Osteocyte (in vitro differentiated cells): ENCODE results near the gene EPS8L2. TPM values are rescaled to one million over a fixed set of nuclear protein-coding genes. Genes with fewer than 3 reads are reported as not detected.
A peak's percentile ranks its signal among the peaks of the same experiment; 100 is the strongest.
"Not testable (repeated sequence)": the region's sequence is repeated elsewhere in the genome, so short reads cannot be mapped to it uniquely, and the experiment has no call there.

Experiments used
- DNase-seq: peaks from one replicate; pipeline ENCODE4 v3.0.0; 2021; ENCODE audit warnings: mixed read lengths; ENCODE audit not compliant: unreplicated experiment; ENCODE audit errors: extremely low spot score
- H3K27ac Mint-ChIP-seq: one replicate; pipeline ENCODE4 v1.8.0; 2021; ENCODE audit warnings: mild to moderate bottlenecking, mixed read lengths; ENCODE audit not compliant: unreplicated experiment
- H3K27me3 Mint-ChIP-seq: one replicate; pipeline ENCODE4 v1.8.0; 2021; ENCODE audit warnings: mixed read lengths; ENCODE audit not compliant: unreplicated experiment
- H3K36me3 Mint-ChIP-seq: one replicate; pipeline ENCODE4 v1.8.0; 2021; ENCODE audit warnings: mixed read lengths; ENCODE audit not compliant: unreplicated experiment
- H3K4me1 Mint-ChIP-seq: one replicate; pipeline ENCODE4 v1.8.0; 2021; ENCODE audit warnings: mixed read lengths; ENCODE audit not compliant: unreplicated experiment
- H3K4me3 Mint-ChIP-seq: one replicate; pipeline ENCODE4 v1.8.0; 2021; ENCODE audit warnings: mild to moderate bottlenecking, moderate library complexity, mixed read lengths; ENCODE audit not compliant: unreplicated experiment
- H3K9me3 Mint-ChIP-seq: one replicate; pipeline ENCODE4 v1.8.0; 2021; ENCODE audit warnings: mixed read lengths; ENCODE audit not compliant: unreplicated experiment
- total RNA-seq: library from RNA; stranded (reverse); gene quantifications from 2 replicates; pipeline ENCODE4 v1.2.1, GENCODE V29; 2021
- TF ChIP-seq, protein P1 (sequence below): fragments of 200-600 bp; sonication (generic); IDR thresholded peaks from 2 replicates; pipeline ENCODE4 v1.5.0; 2021; ENCODE audit warnings: antibody characterized with exemption, mild to moderate bottlenecking, moderate library complexity

The EPS8L2 gene
- total RNA-seq, 1 donor from 2014 or later = 39.3 TPM

DNA sequence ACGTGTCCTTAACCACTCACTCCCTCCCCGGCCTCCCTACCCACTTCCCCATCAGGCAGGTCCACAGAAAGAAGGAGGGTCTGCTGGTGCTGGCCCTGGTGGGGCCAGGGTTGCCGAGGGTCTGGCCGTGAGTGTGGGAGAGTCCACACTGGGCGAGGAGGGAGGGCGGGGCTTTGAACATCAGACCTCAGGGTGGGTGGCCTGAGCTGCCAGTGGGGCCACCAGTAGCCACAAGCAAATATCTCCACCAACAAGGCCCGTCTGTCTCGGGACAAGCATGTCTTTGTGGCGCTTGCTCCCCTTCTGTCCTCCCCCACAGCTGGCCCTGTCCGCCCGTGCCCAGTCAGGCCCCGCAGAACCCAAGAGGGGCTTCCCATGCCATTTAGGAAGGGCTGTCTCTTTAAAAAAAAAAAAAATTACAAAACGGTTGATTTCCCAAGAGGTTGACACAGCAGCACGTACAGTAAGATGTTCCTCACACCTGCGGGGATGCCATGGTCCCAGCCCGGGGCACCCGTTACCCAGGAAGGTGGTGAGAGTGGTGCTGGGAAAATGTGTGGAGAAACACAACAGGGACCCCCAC, 23.6 kb downstream of the EPS8L2 start:
- H3K27me3 Mint-ChIP-seq = no peaks in the 10 kb centered on the region
- no peaks in the 10 kb centered on the region for H3K9me3 Mint-ChIP-seq
- no peak overlapping the region for H3K4me3 Mint-ChIP-seq
- peaks cover 11% of the 10 kb centered on the region for H3K4me1 Mint-ChIP-seq
- no peak for DNase-seq
- TF ChIP-seq, protein P1, sequence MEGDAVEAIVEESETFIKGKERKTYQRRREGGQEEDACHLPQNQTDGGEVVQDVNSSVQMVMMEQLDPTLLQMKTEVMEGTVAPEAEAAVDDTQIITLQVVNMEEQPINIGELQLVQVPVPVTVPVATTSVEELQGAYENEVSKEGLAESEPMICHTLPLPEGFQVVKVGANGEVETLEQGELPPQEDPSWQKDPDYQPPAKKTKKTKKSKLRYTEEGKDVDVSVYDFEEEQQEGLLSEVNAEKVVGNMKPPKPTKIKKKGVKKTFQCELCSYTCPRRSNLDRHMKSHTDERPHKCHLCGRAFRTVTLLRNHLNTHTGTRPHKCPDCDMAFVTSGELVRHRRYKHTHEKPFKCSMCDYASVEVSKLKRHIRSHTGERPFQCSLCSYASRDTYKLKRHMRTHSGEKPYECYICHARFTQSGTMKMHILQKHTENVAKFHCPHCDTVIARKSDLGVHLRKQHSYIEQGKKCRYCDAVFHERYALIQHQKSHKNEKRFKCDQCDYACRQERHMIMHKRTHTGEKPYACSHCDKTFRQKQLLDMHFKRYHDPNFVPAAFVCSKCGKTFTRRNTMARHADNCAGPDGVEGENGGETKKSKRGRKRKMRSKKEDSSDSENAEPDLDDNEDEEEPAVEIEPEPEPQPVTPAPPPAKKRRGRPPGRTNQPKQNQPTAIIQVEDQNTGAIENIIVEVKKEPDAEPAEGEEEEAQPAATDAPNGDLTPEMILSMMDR = no peak
- H3K36me3 Mint-ChIP-seq = no peaks in the 10 kb centered on the region
- no peak overlapping the region for H3K27ac Mint-ChIP-seq

GRCh38 chr11:733072-733471, 27.0 kb downstream of the EPS8L2 start:
- TF ChIP-seq, protein P1 = no peak
- H3K36me3 Mint-ChIP-seq = no peaks in the 10 kb centered on the region
- DNase-seq = no peak
- peaks cover 13% of the 10 kb centered on the region for H3K4me1 Mint-ChIP-seq
- no peak overlapping the region for H3K4me3 Mint-ChIP-seq
- no peaks in the 10 kb centered on the region for H3K9me3 Mint-ChIP-seq
- H3K27ac Mint-ChIP-seq = no peak overlapping the region
- peaks cover 6% of the 10 kb centered on the region for H3K27me3 Mint-ChIP-seq

- H3K27me3 Mint-ChIP-seq, H3K27ac Mint-ChIP-seq, DNase-seq, H3K9me3 Mint-ChIP-seq, H3K36me3 Mint-ChIP-seq, H3K4me3 Mint-ChIP-seq: not testable (repeated sequence)
- H3K4me1 Mint-ChIP-seq = peaks cover 10% of the 10 kb centered on the region
Observed at GRCh38 chr11:734541-734940, 28.5 kb downstream of the EPS8L2 start.

- no peak overlapping the region for H3K4me3 Mint-ChIP-seq
- no peak overlapping the region for H3K27ac Mint-ChIP-seq
- H3K27me3 Mint-ChIP-seq = peaks cover 6% of the 10 kb centered on the region
- no peaks in the 10 kb centered on the region for H3K9me3 Mint-ChIP-seq
- DNase-seq = no peak
- H3K4me1 Mint-ChIP-seq = peaks cover 10% of the 10 kb centered on the region
- TF ChIP-seq, protein P1 = no peak
- no peaks in the 10 kb centered on the region for H3K36me3 Mint-ChIP-seq
Observed at GRCh38 chr11:737366-737765, 31.3 kb downstream of the EPS8L2 start.

- not testable (repeated sequence) for DNase-seq, H3K27me3 Mint-ChIP-seq, H3K4me3 Mint-ChIP-seq, H3K36me3 Mint-ChIP-seq, H3K9me3 Mint-ChIP-seq
- Mint-ChIP-seq H3K27ac (peak overlapping the region; percentile 18), H3K4me1 (peaks cover 10% of the 10 kb centered on the region)
Observed at GRCh38 chr11:737899-738298, 31.9 kb downstream of the EPS8L2 start.

DNA sequence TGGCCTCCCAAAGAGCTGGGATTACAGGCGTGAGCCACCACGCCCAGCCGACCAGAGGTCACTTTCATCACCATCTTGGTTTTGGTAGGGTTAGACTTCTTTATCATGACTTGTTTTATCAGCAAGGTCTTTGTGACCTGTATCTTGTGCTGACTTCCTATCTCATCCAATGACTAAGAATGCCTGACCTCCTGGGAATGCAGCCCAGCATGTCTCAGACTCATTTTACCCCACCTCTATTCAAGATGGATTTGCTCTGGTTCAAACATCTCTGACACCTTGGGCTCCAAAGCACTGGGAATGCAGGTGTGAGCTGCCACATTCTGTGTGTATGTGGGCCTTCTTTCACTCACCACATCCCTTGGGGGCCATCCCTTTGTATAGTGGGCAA, 36.1 kb downstream of the EPS8L2 start:
- Mint-ChIP-seq H3K27ac (no peak overlapping the region), H3K27me3 (peaks cover 4% of the 10 kb centered on the region), H3K4me1 (peaks cover 16% of the 10 kb centered on the region), H3K9me3 (no peaks in the 10 kb centered on the region), H3K4me3 (no peak overlapping the region), H3K36me3 (no peaks in the 10 kb centered on the region)
- DNase-seq = no peak
- TF ChIP-seq, protein P1 = no peak
